ENCODE data around the gene DAB1.

DAB1 gene

DNA sequence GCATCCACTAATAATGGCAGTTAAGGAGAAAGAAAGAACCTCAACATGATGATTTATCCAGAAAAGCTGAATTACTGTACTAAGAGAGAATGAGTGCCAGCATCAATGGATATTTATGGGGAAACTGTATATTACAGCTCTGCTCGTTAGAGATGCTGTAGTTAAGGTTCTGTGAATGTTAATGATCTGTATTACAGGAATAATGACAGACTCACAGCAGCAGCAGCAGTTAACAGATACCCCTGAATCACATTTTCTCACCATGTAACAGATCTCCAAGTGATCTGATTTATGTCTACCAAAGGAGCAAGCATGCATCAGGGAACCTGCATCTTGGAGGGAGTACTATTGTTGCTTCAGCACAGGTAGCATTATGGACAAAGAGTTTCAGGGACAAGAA, 377.4 kb downstream of the DAB1 start:
- H3K27ac ChIP-seq (ENCODE audit: low read depth, low read length) = no peak overlapping the region
- H3K4me3 ChIP-seq (ENCODE audit: low read length) = no peak overlapping the region
- no peak overlapping the region for H3K9ac ChIP-seq (ENCODE audit: low read depth, low read length)
- H3K4me1 ChIP-seq (ENCODE audit: insufficient read depth, low read length) = peaks cover 4% of the 10 kb centered on the region; the same call in 1 of the 2 replicates
- no peaks in the 10 kb centered on the region for H3K27me3 ChIP-seq (ENCODE audit: insufficient read depth, low read length)
- H3K9me3 ChIP-seq (ENCODE audit: insufficient read depth, low read depth, low read length) = no peaks in the 10 kb centered on the region
- H3K36me3 ChIP-seq (ENCODE audit: insufficient read depth, low read length) = no peaks in the 10 kb centered on the region
- WGBS = 81% methylated on average over 1 of the region's 1 CpG

DNA sequence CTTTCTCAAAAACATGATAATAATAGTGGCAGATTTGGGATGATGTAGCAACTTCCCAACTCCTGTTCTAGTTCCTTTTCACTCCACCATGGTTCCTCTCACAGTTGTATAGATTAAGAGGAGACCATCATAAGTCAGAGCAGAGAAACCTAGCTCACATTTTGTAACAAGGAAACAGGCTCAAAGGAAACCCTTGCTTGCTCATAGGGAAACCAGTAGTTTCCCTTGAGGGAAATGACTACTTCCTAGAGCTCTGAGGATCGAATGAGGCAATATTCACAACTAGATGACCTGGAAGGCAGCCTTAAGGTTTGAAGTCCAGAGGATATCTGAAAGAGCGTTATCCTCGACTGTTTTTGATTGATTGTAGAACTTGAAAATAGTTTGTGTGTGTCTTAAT, 382.0 kb downstream of the DAB1 start:
- 88% methylated on average over 3 of the region's 3 CpGs for WGBS
- no peak overlapping the region for H3K4me3 ChIP-seq (ENCODE audit: low read length)
- no peaks in the 10 kb centered on the region for H3K27me3 ChIP-seq (ENCODE audit: insufficient read depth, low read length)
- H3K9ac ChIP-seq (ENCODE audit: low read depth, low read length) = no peak overlapping the region
- no peaks in the 10 kb centered on the region for H3K4me1 ChIP-seq (ENCODE audit: insufficient read depth, low read length)
- H3K36me3 ChIP-seq (ENCODE audit: insufficient read depth, low read length) = no peaks in the 10 kb centered on the region
- no peaks in the 10 kb centered on the region for H3K9me3 ChIP-seq (ENCODE audit: insufficient read depth, low read depth, low read length)
- H3K27ac ChIP-seq (ENCODE audit: low read depth, low read length) = no peak overlapping the region

DNA sequence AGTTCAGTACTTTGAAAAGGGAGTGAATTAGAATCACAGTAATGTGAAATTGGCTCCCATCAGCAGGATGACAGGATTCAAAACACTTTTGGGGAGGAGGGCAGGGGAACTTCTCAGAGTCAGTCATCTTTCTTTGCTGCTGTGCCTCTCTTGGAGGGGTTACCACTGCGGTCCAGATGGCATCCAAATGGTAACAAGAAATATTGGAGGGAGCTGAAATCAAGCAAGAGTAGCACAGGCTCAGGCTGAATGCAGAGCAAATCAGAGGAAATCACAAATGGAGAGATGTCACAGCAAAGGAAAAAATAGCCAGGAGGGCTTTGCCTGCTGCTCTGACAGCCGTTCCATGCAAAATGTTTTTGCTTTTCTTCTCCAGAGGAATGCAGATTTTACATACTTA, 383.0 kb downstream of the DAB1 start:
- no peak overlapping the region for H3K4me3 ChIP-seq (ENCODE audit: low read length)
- H3K9me3 ChIP-seq (ENCODE audit: insufficient read depth, low read depth, low read length) = no peaks in the 10 kb centered on the region
- H3K36me3 ChIP-seq (ENCODE audit: insufficient read depth, low read length) = no peaks in the 10 kb centered on the region
- H3K4me1 ChIP-seq (ENCODE audit: insufficient read depth, low read length) = no peaks in the 10 kb centered on the region
- H3K27ac ChIP-seq (ENCODE audit: low read depth, low read length) = no peak overlapping the region
- H3K9ac ChIP-seq (ENCODE audit: low read depth, low read length) = no peak overlapping the region
- H3K27me3 ChIP-seq (ENCODE audit: insufficient read depth, low read length) = no peaks in the 10 kb centered on the region
- 97% methylated on average over 2 of the region's 2 CpGs for WGBS

DNA sequence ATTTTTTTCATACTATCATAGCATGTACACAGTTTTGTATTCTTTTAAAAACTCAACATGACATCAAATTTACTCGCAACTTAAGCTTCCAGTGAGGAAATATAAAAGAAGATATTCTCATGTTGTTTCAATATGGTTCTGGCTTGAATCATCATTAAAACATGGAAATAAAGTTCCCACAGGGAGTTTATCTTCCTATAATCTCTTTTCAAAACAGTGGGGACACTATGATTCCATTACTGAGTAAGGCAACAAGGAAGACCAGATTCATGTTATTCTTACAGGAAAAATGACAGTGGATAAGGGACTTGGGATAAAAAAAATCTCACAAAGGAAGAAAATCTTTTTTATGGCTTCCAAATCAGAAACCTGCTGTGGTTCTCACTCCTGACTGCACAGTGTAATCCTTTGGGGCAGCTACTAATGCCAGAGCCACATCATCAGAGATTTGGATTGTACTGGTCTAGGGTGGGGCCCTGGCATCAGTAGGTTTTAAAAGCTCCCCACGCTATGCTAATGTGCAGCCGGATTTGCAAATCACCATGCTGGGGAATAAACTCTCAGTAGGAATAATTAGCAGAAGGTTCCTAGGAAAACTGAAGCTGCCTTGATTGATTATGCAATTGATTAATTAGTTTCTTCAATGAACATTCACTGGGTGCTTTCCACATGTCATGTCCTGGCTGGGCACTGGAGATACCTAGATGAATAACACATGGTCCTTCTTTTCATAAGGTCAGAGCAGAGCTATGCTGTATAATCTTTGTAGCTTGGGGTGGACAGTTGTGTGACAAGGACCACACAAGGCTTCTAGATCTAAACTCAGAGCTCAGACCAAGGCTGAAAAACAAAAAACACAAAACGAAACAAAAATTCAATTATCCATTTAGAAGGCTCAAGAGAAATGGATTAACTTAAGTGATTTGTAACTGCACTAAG, 386.9 kb downstream of the DAB1 start:
- Histone ChIP-seq H3K27me3 (ENCODE audit: insufficient read depth, low read length) (no peaks in the 10 kb centered on the region), H3K9ac (ENCODE audit: low read depth, low read length) (no peak overlapping the region), H3K9me3 (ENCODE audit: insufficient read depth, low read depth, low read length) (no peaks in the 10 kb centered on the region), H3K4me3 (ENCODE audit: low read length) (no peak overlapping the region), H3K4me1 (ENCODE audit: insufficient read depth, low read length) (no peaks in the 10 kb centered on the region), H3K36me3 (ENCODE audit: insufficient read depth, low read length) (no peaks in the 10 kb centered on the region), H3K27ac (ENCODE audit: low read depth, low read length) (no peak overlapping the region)
- WGBS = 93% methylated on average over 2 of the region's 4 CpGs

DNA sequence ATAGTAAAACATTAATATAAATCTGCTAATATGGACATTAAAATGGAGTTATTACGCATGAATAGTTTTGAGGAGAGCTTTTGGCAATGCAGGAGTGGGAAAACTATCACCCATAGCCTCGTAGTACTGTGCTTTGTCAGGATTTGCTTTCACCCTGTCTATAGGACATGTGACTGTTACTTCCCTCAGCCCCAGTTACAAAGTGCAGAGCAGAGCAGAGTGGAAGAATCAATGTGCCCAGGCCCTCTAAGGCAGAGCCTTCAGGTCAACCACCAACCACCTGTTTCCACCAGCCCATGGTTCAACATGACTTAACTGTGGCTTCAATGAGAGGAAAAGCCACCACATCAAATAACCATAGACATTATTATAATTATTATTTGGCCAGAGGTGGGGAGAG, 389.1 kb downstream of the DAB1 start:
- Histone ChIP-seq H3K9ac (ENCODE audit: low read depth, low read length) (no peak overlapping the region), H3K36me3 (ENCODE audit: insufficient read depth, low read length) (no peaks in the 10 kb centered on the region), H3K27ac (ENCODE audit: low read depth, low read length) (no peak overlapping the region), H3K27me3 (ENCODE audit: insufficient read depth, low read length) (no peaks in the 10 kb centered on the region), H3K4me1 (ENCODE audit: insufficient read depth, low read length) (no peaks in the 10 kb centered on the region), H3K9me3 (ENCODE audit: insufficient read depth, low read depth, low read length) (no peaks in the 10 kb centered on the region), H3K4me3 (ENCODE audit: low read length) (no peak overlapping the region)
- 94% methylated on average over 2 of the region's 2 CpGs for WGBS

DNA sequence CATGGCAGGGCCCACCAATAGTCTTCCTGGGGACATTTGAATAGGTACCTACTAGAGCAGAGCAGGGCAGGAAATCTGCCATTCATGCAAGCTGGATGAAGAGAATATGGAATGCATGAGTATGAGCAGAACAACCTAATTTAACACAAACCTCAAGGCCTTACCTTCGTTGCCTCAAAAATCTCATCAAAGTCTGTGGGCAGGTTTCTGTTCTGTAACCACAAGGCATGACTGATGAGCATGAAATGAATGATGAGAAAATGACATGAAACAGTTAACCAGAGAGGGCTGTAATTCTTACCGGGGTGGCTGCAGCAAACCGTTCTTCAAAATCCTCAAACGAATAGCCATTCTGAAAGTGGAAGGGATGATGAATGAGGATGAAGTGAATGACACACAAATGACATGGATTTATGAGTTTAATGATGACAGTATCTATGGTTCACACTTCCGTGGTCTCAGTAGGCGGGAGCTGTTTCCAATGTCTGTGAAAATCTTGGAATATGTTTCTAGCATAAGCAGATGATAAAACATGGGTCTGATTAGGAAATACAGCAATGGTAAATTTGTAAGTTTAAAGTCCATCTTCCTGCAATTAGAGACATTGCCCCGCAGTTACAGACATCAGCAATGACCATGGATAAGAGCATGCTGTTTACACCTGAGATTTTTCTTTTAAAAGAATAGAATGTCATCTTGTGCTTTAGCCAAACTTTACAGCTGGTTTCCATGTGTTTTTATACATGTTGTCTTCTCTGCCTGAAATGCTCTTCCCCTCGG, 390.4 kb downstream of the DAB1 start:
- no peak overlapping the region for H3K9ac ChIP-seq (ENCODE audit: low read depth, low read length)
- 94% methylated on average over 8 of the region's 8 CpGs for WGBS
- no peak overlapping the region for H3K4me3 ChIP-seq (ENCODE audit: low read length)
- H3K27me3 ChIP-seq (ENCODE audit: insufficient read depth, low read length) = no peaks in the 10 kb centered on the region
- H3K36me3 ChIP-seq (ENCODE audit: insufficient read depth, low read length) = no peaks in the 10 kb centered on the region
- no peak overlapping the region for H3K27ac ChIP-seq (ENCODE audit: low read depth, low read length)
- no peaks in the 10 kb centered on the region for H3K4me1 ChIP-seq (ENCODE audit: insufficient read depth, low read length)
- H3K9me3 ChIP-seq (ENCODE audit: insufficient read depth, low read depth, low read length) = peaks cover 9% of the 10 kb centered on the region; the same call in 1 of the 2 replicates

DNA sequence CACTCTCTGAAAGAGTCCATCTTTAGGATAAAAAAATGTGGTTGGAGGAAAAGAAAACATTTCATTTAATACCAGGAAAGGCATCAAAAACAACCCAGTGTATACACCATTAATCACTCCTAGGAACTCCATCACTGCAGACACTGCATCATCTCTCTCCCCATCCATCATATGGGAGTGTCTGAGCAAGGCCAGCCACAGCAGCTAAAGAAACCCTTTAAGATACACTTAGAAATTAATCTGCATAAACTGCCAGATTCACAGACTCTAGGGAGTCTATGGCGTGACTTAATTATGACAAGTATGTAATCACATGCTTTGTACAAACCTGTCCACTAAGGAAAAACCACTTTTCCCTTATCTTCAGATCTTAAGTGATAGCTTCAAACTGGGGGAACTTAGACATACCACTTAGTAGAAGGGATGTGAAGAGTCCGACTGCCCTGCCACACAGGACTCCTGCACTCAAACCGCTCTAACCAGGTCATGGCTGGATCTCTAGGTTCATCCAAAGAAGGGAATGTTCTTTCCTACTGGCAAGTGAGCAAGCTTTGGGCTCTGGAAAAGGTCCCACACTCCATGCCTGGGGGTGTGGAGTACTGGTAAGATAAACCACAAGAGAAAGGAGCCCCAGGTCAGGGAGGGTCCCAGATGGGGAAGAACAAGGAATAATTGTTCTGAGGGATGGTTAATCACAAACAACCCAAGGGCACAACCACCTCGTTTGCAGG, 397.1 kb downstream of the DAB1 start:
- Histone ChIP-seq H3K27me3 (ENCODE audit: insufficient read depth, low read length) (no peaks in the 10 kb centered on the region), H3K9me3 (ENCODE audit: insufficient read depth, low read depth, low read length) (peaks cover 9% of the 10 kb centered on the region; the same call in 1 of the 2 replicates), H3K4me3 (ENCODE audit: low read length) (no peak overlapping the region), H3K27ac (ENCODE audit: low read depth, low read length) (no peak overlapping the region), H3K9ac (ENCODE audit: low read depth, low read length) (no peak overlapping the region), H3K4me1 (ENCODE audit: insufficient read depth, low read length) (peaks cover 6% of the 10 kb centered on the region; the same call in 1 of the 2 replicates), H3K36me3 (ENCODE audit: insufficient read depth, low read length) (no peaks in the 10 kb centered on the region)
- 94% methylated on average over 4 of the region's 4 CpGs for WGBS

DNA sequence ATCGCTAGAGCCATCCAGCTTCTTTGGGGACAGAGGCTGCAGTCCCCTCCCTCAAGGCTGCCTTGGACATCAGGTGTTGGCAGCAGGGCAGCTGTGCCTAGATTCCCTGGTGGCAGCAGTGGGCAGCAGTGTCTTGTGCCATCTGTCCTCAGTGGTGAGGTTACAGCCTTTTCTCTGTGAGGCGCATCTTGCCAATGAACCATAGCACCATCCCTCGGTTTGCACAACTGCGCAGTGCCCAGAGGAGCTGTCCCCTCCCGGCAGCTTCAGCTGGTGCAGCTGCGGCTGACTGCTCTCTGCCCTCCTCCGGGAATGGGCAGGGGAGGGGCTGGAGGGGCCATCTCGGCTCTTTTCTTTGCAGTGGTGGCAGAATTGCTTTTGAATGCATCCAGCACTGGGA, 399.0 kb downstream of the DAB1 start:
- no peaks in the 10 kb centered on the region for H3K36me3 ChIP-seq (ENCODE audit: insufficient read depth, low read length)
- H3K27ac ChIP-seq (ENCODE audit: low read depth, low read length) = no peak overlapping the region
- H3K9ac ChIP-seq (ENCODE audit: low read depth, low read length) = no peak overlapping the region
- peaks cover 6% of the 10 kb centered on the region; the same call in 1 of the 2 replicates for H3K4me1 ChIP-seq (ENCODE audit: insufficient read depth, low read length)
- H3K9me3 ChIP-seq (ENCODE audit: insufficient read depth, low read depth, low read length) = peaks cover 9% of the 10 kb centered on the region; the same call in 1 of the 2 replicates
- no peaks in the 10 kb centered on the region for H3K27me3 ChIP-seq (ENCODE audit: insufficient read depth, low read length)
- H3K4me3 ChIP-seq (ENCODE audit: low read length) = no peak overlapping the region
- WGBS = 78% methylated on average over 8 of the region's 8 CpGs

DNA sequence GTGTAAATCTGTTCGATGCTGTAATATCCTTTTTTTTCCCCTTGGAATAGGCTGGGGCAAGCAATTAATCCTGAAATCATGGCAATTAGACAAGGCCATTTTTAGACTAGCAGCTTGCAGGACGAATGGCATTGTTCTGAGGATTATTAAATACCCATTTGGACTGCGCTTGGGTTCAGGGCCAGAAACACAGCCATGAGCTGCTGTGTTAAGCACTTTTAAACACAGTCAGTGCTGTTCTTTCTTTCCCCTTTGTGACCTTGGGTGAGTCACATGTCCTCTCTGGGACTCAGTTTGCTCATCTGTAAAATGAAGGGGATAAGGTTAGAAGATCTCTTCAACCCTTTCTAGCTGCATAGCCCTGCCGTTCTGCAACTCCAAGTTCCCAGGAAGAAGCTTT, 399.4 kb downstream of the DAB1 start:
- H3K4me3 ChIP-seq (ENCODE audit: low read length) = no peak overlapping the region
- H3K4me1 ChIP-seq (ENCODE audit: insufficient read depth, low read length) = peaks cover 6% of the 10 kb centered on the region; the same call in 1 of the 2 replicates
- H3K9me3 ChIP-seq (ENCODE audit: insufficient read depth, low read depth, low read length) = peaks cover 9% of the 10 kb centered on the region; the same call in 1 of the 2 replicates
- no peak overlapping the region for H3K27ac ChIP-seq (ENCODE audit: low read depth, low read length)
- no peaks in the 10 kb centered on the region for H3K36me3 ChIP-seq (ENCODE audit: insufficient read depth, low read length)
- 96% methylated on average over 4 of the region's 4 CpGs for WGBS
- H3K9ac ChIP-seq (ENCODE audit: low read depth, low read length) = no peak overlapping the region
- no peaks in the 10 kb centered on the region for H3K27me3 ChIP-seq (ENCODE audit: insufficient read depth, low read length)

DNA sequence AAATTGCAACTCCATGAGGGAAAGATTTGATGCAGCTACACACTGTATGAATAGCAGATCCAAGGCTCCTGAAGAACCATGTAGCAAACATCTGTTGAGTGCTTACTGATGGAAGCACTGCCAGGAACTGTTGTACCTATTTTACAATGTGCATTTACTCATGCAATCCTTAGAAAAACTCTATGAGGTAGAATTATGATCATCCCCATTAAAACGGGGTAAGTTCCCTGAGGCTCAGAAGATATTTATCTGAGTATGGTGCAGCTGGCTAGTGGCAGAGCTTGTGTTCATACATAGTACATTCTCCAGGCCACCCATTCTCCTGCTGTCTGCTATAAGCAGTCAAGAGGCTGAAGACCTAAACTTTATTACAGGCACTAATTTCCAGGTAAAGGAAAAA, 403.6 kb downstream of the DAB1 start:
- Histone ChIP-seq H3K27me3 (ENCODE audit: insufficient read depth, low read length) (no peaks in the 10 kb centered on the region), H3K9ac (ENCODE audit: low read depth, low read length) (no peak overlapping the region), H3K4me1 (ENCODE audit: insufficient read depth, low read length) (peaks cover 9% of the 10 kb centered on the region), H3K36me3 (ENCODE audit: insufficient read depth, low read length) (no peaks in the 10 kb centered on the region), H3K4me3 (ENCODE audit: low read length) (no peak overlapping the region), H3K27ac (ENCODE audit: low read depth, low read length) (no peak overlapping the region), H3K9me3 (ENCODE audit: insufficient read depth, low read depth, low read length) (no peaks in the 10 kb centered on the region)
- WGBS = no CpG with 5 or more reads among the region's 1 CpG

Data from HUES64 (cell line).